ENCODE results near the gene SPINK13. TPM values are rescaled to one million over a fixed set of nuclear protein-coding genes. Genes with fewer than 3 reads are reported as not detected.

The SPINK13 gene
- not detected in 2 replicates for total RNA-seq

GRCh38 chr5:148268566-148268965 is at the start of gene SPINK13:
SPINK13 (plus strand) TSS chr5:148268794; CDS start chr5:148270073, 1,279 bp downstream.

DNA sequence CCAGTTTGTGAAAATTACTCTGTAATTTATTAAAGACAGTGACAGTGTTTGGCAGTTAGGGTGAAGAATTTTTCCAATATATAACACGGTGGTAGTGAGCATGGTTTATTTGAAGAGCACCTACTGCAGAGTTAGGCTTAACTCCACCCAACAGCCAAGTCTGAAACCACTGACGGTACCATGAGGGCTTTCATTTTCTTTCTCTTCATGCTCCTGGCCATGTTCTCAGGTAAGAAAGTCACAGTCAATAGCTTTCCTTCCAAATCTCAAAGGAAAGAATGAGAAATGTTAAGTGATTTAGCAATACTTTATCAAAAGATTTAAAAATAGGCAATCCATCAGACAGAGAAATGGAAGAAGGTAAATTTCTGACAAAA is 30.2 kb upstream of the SPINK13 start, which contains the start of gene MARCOL:
Gene MARCOL, plus strand, starts transcription at position 108 of the 377 bp plus-strand sequence. Its CDS starts 73 bp downstream, at position 181.

GRCh38 chr5:148312153-148312552 is 43.6 kb downstream of the SPINK13 start, which contains the start of gene SPINK7:
SPINK7 (plus strand) TSS chr5:148312423; CDS start chr5:148312484, 61 bp downstream.

GRCh38 chr5:148335259-148335658 is 66.7 kb downstream of the SPINK13 start, which contains the start of gene SPINK9:
SPINK9 (plus strand) TSS chr5:148335559; CDS start chr5:148335614, 55 bp downstream.

Other genes starting within 250 kb of the SPINK13 start
- not detected in 2 replicates for gene SPINK5, start 204.8 kb upstream of the SPINK13 start, total RNA-seq
- not detected in 2 replicates for gene SPINK14, start 100.2 kb upstream of the SPINK13 start, total RNA-seq
- gene SPINK6, start 65.8 kb upstream of the SPINK13 start, total RNA-seq: 1.1 TPM in 1 of 2 replicates, not detected in the other
- gene MARCOL, start 30.3 kb upstream of the SPINK13 start, total RNA-seq: not detected in 2 replicates
- gene SPINK7, start 43.6 kb downstream of the SPINK13 start, total RNA-seq: not detected in 2 replicates
- gene SPINK9, start 66.8 kb downstream of the SPINK13 start, total RNA-seq: not detected in 2 replicates
- 23.7 and 30.6 TPM in 2 replicates for gene FBXO38, start 115.2 kb downstream of the SPINK13 start, total RNA-seq

Measured in myometrial cell (primary cell).